Measurements from ENCODE around the gene TEC.
A peak's percentile ranks its signal among the peaks of the same experiment; 100 is the strongest.
"Not testable (repeated sequence)": the region's sequence is repeated elsewhere in the genome, so short reads cannot be mapped to it uniquely, and the experiment has no call there.

TEC gene

DNA sequence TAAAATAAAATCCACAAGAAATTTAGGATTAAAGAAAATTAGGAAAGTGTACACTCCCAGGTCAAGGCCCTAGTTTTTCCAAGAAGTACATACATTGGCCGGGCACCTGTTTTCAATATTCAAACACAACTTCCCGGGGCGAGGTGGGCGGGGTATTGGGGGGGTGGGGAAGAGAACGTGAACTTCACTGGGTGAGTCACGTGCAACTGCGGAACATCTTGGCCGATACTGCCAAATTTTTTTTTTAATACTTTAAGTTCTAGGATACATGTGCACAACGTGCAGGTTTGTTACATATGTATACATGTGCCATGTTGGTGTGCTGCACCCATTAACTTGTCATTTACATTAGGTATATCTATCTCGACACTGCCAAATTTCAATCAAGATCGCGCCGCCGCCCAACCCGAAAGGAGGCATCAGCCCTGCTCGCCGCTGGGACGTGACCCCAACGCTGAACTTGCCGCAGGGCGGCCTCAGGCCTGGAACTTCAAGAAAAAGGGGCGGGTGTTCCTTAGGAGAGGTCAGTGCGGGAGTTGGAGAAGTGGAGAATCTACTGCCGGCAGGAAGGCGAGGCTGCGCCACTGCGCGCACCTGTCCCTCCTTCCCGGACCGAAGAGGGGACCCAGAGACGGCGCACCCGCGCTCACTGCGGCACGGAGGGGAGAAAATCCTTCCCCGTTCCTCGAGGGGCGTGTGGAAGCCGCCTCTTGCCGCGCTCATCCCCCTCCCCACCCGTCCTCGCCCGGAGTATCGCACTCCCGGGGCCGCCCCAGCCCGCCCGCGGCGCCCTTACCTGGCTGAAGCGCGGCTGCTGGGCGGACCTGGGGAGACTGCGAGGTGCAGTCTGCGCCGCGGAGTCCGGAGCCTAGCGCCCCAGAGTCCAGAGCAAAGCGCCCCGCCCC, at the start of gene TEC:
TSS of gene TEC (minus strand) at position 883 of the 905 bp plus-strand sequence. CDS start 41,224 bp downstream, outside the sequence.
- DNase-seq = peak; percentile 18

DNA sequence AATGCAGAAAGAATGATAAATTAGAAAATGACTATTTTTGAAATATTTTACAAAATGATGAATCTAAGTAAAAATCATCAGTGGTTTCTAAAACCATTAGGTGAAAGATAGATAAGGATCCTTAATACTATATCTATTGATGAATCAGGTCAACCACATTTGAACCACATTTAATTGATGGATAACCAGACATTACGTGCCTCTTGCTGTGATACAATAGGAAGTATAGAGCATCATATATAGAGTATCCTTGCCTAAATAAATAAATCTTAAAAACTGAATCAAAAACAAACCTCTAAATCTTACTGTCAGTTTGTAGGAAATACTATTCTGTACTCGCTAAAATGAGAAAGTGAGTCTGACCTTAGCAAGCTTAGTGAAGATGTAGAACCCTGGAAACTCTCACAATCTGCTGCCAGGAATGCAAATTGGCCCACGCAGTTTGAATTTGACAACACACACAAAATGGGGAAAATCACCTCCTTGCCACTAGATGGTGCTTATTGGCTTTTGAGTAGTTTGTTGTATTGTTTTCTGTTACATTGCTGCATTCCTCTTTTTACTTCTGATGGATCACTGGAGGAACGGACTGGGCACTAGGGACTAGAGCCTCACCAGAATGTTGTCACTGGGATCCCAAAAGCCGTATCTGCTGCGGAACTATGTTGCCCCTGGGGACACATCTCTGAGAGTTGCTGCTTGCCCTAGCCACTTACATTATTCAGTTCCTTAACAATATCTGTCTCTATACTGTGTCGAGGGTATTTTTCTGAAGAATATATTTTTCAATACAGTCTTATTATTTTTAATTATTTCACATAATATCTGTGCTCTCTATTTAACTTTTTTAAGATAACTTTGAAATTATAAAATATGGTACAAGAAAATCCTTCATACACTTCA, 46.3 kb upstream of the TEC start:
- DNase-seq = peak; percentile 10

DNA sequence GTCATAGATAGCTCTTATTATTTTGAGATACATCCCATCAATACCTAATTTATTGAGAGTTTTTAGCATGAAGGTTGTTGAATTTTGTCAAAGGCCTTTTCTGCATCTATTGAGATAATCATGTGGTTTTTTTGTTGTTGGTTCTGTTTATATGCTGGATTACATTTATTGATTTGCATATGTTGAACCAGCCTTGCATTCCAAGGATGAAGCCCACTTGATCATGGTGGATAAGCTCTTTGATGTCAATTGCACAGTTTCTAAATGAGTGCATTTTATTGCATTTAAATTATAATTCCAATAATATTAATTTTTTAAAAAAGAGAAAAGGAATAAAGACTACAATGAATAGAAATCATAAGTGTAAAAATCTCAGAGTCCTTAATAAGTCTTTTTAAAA, 45.1 kb upstream of the TEC start:
- DNase-seq = not testable (repeated sequence)

DNA sequence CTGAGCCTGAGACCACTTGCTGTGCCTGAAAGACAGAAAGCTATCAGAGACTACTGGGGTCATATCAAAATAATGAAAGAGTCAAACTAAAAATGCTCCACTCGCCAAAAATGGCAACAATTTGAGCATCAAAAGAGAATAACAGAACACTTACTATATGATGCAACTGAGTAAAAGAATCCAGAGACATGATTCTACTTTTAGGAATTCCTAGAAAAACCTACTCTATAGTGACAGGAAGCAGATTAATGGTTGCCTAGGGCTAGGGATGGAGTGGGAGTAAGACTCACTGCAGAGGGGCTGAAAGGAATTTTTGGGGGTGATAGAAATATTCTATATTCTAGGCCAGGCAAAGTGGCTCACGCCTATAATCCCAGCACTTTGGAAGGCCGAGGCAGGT, 42.3 kb upstream of the TEC start:
- DNase-seq = no peak

DNA sequence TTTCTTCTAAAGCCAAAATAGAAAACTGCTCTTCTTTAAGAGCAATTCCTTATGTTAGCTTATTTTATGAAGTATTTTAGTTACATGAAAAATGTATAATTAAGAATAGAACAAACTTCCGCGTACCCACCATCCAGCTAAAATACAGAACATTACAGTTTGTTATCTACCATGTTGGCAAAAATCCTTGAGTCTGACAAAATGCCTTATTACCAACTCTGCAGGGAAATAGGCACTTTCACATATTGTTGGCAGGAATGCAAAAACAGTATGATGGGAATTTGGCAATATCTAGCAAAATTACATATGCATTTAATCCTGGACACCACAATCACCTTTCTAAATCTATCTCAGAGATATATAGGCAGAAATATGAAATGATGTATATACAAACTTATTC, 39.3 kb upstream of the TEC start:
- DNase-seq = no peak

DNA sequence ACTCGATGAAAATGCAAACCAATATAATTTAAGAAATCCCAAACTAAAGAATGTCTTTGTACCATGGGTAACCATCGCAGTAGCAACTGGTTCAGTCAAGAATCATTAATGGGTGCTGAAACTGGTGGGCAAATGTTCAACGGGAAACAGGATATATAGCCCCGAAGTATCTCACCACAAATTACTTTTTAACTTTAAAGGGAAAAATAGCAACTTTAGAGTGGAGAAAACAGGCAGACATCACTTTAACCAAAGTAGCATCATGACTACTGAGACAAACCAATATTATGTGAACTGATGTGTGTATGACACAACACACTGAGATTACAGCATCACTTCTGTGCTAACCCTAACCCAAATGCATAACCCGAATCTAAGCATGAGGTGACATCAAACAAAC, 37.9 kb upstream of the TEC start:
- DNase-seq = no peak

DNA sequence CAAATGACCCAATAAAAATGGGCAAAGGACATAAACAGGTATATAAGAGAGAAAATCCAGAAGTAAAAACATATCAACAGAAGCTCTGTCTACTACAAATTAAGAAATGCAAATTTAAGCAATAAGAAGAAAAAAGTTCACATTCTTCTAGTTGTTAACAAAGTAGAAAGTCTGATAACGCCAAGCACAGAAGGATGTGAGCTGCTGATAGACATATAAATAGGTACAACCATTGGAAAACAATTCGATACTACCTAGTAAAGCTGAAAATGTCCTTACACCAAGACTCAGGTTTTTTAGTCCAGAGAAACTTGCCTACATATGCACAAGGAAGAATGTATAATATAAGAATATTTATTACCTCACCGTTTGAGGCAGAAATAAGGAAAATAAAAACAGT, 35.9 kb upstream of the TEC start:
- no peak for DNase-seq

DNA sequence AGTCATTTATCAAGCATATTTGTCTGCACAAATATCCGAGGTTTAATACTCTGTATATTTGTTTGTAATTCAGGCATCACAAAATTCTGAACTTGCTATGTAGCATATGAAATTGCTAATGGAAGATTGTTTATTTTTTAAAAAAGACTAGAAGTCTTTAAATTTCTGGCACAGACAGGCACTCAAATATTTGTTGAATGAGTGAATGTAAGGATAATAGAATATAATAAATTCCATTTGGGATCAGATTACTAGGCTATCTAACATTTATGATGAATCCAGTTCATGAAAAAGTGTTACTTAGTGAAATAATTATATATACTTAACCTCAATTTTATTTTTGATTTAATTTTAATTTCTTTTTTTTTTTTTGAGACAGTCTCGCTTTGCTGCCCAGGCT, 30.4 kb upstream of the TEC start:
- DNase-seq = no peak

DNA sequence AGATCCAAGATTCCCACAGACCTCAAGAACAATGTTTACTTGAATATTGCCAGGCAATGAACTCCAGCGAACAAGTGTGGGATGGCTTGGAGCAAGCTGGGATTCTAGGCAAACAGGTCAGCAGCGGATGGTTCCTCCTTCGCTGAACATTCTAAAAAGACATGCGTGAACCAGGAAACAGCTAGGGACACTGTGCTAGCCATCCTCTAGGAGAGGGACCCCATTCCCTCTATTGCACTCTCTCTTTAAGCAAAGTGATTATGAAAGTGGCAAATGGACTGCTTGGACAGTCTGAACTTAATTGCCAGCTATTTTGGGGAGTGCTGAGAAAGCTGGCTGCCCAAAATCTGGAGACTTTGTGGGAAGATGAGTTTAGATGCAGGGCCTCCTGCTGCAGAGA, 29.9 kb upstream of the TEC start:
- DNase-seq = no peak

DNA sequence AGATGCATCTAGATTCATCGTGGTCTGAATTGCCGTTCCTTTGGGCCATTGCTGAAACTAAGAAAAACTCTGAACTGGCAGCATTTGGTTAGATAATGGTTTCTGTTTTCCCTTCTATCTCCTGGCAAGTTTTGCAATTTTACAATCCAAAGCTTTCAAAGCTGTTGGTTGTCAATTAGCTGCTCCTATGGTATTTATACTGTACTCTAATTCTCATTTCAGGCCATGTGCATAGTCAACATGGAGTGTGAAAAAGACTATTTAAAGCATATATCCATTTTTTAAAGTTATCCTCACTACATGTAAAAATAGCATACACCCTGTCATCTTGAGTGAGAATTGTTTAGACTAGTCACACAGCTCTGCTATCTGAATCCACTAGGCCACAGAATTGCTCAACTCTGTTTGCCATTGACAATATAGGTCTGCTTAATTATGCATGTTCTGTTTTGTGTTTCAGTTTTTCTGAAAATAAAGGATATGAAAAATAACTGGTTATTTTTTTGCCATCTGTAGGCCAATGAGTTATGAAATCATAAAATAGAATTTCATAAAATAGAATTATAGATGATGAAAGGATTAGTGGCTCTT, 27.7 kb upstream of the TEC start:
- DNase-seq = no peak

DNA sequence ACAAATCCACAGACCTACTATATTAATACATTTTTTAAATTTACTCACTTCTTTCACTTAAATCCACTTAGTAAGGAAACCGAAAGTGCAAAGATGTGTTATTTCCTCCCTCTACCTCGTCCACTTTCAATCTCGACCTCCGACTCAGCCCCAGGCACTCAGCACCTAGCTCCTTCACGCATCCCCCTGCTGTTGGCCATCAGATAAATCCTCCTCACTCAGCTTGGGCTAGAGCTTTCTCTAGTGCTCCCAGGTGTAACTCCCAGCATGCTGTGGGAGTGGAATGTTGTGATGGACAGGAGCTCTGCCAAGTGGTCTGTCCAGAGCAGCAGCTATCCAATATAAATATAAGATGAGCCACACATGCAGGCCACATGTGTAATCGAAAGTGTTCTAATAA, 26.7 kb upstream of the TEC start:
- no peak for DNase-seq

DNA sequence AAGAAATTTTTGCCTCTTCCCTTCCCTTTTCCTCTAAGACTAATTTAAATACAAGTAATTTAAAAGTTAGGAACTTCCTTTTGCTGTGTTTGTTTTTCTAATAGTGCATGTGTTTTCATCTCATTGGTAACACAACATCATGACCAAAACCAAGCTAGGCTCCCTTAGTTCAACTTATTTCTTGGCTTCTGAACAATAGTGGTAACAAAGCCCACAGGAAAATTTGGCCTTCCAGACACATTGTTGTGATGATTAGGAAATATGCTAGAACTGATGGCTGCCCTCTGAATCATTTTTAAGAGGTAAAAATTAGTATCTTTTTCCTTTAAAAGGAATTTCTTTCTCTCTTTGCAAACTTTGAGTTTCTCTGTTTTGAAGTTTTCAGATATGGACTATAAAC, 25.5 kb upstream of the TEC start:
- no peak for DNase-seq

DNA sequence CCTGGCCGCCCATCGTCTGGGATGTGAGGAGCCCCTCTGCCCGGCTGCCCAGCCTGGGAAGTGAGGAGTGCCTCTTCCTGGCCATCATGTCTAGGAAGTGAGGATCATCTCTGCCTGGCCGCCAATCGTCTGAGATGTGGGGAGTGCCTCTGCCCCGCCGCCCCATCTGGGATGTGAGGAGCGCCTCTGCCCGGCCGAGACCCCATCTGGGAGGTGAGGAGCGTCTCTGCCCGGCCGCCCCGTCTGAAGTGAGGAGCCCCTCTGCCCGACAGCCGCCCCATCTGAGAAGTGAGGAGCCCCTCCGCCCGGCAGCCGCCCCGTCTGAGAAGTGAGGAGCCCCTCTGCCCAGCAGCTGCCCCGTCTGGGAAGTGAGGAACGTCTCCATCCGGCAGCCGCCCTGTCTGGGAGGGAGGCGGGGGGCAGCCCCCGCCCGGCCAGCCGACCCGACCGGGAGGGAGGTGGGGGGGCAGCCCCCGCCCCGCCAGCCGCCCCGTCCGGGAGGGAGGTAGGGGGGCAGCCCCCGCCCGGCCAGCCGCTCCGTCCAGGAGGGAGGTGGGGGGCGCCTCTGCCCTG, 22.7 kb upstream of the TEC start:
- DNase-seq = not testable (repeated sequence)

DNA sequence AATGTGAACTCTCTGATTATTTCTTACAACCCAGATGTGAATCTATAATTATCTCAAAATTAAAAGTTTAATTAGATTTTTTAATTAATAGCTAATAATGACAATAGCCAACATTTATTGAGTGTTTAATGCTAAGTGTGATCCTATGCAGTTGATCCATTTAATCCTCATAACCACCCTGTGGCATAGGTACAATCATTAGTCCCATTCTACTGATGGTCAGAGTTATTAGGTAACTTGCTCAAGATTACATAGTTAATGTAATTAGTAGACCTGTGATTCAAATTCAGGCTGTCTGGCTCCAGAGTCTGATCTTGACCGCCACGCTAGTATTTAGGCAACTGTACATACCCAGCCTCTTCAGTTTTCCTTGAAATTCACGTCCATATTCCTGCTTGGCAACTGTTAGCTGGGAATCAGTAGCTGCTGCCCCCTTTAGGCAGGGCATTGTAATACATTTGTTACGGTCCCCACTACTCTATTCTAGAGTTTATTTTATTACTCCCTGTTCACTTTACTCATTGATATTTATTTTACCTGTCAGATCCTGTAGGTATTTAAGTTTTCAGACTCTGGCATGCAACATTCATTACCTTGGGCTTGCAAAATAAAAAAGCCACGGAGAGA, 20.6 kb upstream of the TEC start:
- DNase-seq = no peak

DNA sequence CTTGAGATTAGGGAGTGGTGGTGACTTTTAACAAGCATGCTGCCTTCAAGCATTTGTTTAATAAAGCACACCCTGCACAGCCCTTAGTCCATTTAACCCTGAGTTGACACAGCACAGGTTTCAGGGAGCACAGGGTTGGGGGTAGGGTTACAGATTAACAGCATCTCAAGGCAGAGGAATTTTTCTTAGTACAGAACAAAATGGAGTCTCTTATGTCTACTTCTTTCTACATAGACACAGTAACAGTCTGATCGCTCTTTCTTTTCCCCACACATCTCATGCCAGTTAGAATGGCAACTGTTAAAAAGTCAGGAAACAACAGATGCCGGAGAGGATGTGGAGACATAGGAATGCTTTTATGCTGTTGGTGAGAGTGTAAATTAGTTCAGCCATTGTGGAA, 16.4 kb upstream of the TEC start:
- not testable (repeated sequence) for DNase-seq

DNA sequence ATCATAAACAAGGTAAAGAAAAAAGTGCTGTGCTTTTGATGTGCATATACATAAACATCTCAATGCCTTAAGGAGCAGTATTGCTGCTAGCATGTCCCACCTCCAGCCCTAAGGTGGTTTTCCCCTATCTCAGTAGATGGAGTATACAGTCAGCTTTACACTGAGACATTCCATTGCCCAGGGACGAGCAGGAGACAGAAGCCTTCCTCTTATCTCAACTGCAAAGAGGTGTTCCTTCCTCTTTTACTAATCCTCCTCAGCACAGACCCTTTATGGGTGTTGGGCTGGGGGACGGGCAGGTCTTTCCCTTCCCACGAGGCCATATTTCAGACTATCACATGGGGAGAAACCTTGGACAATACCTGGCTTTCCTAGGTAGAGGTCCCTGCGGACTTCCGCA, 16.0 kb upstream of the TEC start:
- DNase-seq = not testable (repeated sequence)

DNA sequence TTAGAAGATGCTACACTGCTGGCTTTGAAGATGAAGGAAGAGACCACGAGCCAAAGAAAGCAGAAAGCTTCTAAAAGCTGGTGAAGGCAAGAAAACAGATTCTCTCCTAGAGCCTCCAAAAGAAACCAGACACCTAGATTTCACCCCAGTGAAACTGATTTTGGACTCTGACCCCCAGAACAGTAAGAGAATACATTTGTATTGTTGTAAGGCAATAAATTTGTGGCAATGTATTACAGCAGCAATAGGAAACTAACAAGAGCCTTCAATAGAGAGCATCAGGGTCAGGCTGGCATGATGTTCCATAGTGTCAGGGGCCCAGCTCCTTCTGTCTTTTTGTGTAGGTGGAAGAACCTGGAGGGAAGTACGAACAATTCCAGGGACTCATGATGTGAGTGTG, 6.0 kb upstream of the TEC start:
- no peak for DNase-seq

DNA sequence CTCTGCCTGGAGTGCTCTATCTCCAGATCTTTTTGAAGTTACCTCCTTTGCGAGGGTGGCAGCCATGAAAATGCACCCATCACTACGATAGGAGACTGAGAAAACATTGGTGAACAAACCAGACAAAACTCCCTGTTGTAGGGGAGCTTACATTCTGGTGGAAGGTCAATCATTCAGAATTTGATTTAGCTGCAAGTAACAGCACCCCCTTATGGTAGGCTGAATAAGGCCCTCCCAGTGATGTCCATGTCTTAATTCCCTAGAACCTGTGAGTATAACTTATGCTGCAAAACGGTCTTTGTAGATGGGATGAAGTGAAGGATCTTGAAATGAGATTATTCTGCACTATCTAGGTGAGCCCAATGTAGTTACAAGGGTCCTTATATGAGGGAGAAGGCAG, 5.6 kb upstream of the TEC start:
- peak; percentile 35 for DNase-seq

DNA sequence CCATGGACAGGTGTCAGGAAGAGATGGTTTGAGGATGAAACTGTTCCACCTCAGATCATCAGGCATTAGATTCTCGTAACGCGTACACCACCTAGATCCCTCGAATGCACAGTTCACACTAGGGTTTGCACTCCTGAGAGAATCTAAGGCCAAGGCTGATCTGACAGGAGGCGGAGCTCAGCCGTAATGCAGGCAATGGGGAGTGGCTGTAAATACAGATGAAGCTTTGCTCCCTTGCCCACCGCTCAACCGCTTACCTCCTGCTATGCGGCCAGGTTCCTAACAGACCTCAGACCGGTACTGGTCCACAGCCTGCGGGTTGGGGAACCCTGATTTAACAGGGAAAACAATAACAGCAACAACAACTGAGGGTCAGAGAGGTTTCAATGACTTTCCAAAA, 2.0 kb upstream of the TEC start:
- no peak for DNase-seq

DNA sequence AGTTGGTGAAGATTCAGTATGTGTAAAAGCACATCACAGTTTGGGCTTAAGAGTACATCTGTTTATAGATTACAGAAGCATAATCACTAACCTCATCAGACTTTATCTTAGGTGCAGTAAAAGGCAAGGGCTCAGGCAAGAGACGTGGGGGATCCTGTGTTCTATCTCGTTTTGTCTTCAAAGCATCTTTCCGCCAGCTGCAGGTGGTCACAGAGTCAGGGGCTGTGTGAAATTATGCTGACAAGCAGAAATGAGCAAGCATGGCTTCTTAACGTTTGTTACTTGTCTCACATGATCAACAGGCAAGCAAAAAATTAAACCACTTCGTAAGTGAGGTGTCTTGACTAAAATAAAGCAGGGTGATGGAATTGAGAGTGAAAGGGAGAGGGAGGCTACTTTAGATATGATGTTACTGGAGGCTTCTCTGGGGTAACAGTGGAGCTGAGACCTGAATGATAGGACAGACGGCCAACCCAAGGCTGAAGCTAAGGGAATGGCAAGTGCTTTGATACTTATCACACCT, 1.4 kb upstream of the TEC start:
- DNase-seq = no peak

DNA sequence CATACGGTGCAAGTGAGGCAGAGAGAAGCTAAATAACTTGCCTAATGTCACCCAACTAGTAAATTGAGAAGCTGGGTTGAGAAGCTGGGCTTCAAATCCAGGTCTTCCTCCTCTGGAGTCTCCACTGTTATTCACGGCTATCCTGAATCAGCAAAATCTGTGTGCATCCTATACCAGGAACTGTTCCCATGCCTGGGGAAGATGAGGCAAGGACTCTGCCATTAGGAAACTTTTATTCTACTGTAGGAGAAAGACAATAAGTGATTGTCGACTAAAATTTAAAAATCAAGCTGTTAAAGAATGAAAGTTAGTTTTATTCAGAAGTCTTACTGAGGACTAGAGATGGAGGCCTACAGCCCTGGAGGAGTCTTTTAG, 872 bp upstream of the TEC start:
- no peak for DNase-seq

DNA sequence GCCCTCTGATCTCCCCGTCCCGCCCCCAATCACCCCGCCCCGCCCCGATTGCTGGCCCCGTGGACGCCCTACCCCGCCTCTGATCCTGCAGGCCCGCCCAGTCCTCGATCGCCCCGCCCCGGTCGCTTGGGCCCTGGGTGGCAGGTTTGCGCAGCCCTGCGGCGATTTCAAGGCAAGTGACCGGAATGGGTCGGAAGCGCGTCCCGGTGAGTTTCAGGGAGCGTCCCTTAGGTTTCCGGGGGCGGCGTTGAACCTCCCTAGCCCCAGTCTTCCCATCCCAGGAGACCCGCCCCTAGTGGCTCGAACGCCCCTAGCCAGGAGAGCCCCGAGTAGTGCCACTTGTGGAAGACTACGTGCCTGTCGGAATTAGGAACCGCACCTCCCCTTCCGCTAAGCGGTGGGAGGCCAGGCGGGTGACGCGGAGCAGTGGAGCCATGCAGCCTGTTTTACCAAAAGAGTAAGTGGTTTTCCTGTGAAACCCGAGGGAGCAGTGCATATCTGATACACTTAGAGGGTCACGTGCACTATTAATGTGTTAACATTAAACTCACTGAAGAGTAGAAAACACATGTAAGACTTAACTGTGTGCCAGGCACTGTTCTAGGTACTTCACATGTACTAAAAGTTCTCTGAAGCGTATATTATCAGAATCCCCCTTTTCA, 354 bp upstream of the TEC start:
- peak; percentile 86 for DNase-seq

Measured in GF-D8 (cell line).